ENCODE measurements around the gene DISC1.
A peak's percentile ranks its signal among the peaks of the same experiment; 100 is the strongest.

The DISC1 gene

DNA sequence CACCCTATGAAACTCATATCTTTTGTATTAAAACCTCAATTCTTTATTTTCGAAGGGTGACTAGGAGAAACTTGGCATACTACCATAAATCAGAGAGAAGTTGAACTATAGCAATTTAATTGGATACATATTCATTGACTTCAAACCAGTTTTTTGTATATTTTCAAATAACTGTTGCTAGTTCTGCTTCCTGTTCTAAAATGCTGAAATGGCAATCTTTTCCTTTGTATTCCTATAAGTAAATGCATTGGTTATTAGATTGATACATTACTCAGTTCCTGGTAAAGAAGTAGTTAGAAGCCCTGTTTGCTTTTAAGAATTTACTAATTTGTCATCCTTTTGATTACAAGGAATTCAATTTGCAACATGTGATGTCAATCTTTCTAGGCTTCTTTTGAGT, 200.0 kb downstream of the DISC1 start:
- TF ChIP-seq TCF12 (IDR thresholded peaks at IDR 0.05; ENCODE audit: low read depth) (no peak), USF1 (IDR thresholded peaks at IDR 0.05) (no peak), EGR1 (IDR thresholded peaks at IDR 0.05) (no peak), ZBTB7A (IDR thresholded peaks at IDR 0.05; ENCODE audit: low read depth) (no peak), TEAD4 (IDR thresholded peaks at IDR 0.05) (no peak), EP300 (IDR thresholded peaks at IDR 0.05; ENCODE audit: borderline replicate concordance) (no peak), MAX (IDR thresholded peaks at IDR 0.05) (no peak), TAF1 (IDR thresholded peaks at IDR 0.05; ENCODE audit: low read depth) (no peak), YY1 (IDR thresholded peaks at IDR 0.05; ENCODE audit: low read depth) (no peak), CEBPB (IDR thresholded peaks at IDR 0.05) (no peak), NFIC (IDR thresholded peaks at IDR 0.05) (no peak), CREB1 (IDR thresholded peaks at IDR 0.05; ENCODE audit: low read depth) (no peak)

DNA sequence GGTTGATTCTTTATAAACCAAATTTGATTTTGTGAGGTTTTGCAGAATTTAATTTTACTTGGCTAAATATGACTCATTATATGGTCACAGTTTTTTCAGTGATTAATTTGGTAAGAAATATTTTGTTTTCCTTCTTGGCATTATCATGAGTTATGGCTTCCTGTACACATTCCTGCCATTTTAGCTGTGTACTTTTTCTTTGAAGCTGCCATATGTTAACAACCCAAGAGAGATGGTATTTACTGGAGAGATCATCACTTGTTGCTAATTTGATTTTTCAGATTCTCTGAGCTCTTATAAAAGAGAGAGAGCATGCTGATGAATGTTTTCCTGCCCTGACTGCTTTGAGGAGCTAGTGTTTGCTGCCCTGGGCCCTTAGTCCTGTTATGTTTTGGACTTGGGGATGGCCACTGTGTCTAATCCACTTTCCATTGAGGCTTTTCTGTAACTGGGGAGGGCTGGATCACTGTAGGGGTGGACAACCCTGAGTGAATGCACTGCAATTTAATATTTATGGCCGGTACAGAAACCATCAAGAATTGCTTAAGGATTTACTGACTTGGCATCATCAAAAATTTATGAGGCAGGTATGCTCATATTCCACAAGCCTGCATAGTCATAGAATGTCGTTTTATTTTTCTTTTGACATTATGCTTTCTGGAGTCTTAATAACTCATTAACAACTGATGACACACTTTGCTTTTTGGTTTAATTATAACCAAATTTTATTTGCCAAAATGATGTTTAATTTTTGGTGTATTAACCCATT, 200.9 kb downstream of the DISC1 start:
- TF ChIP-seq MAX (IDR thresholded peaks at IDR 0.05) (no peak), CEBPB (IDR thresholded peaks at IDR 0.05) (no peak), EP300 (IDR thresholded peaks at IDR 0.05; ENCODE audit: borderline replicate concordance) (no peak)

DNA sequence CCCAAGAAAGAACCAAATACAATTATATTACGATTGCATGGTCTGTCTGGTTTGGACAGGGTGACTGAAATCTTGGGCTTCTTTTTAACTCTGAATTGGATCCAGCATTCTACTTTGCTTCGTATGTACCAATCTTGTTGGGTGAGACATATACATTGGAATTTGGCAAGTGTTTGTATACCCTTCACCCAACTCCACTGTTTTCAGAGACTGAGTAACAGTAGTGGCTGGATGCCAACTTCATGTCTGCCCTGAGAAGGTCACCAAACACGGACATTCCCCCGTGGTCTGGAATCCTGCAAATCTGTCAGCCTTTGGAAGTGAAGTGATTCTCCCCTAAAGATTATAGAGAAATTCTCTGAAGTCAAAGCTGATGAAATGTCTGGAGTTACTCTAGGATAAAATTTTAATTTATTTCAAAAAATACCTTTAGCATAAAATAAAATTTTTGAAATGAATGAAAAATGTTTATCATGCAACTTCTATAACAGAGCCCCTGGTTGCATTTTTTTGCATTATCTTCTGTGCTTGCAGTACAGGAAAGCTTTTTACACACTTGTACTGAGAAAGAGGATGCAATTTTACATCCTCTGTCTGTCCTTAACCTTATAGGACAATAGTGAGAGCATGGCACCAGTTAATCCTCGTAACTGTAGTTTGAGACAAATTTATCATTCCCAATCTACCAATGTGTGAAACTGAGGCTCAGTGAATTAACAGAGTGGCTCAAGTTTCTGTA, 201.8 kb downstream of the DISC1 start:
- TF ChIP-seq CREB1 (IDR thresholded peaks at IDR 0.05; ENCODE audit: low read depth) = no peak
- TF ChIP-seq USF1 (IDR thresholded peaks at IDR 0.05) = no peak
- peak; percentile 91 for TF ChIP-seq NFIC (IDR thresholded peaks at IDR 0.05)
- TF ChIP-seq ZBTB7A (IDR thresholded peaks at IDR 0.05; ENCODE audit: low read depth) = no peak
- TF ChIP-seq TAF1 (IDR thresholded peaks at IDR 0.05; ENCODE audit: low read depth) = no peak
- no peak for TF ChIP-seq RAD21 (IDR thresholded peaks at IDR 0.05; ENCODE audit: low read depth)
- TF ChIP-seq EGR1 (IDR thresholded peaks at IDR 0.05) = no peak
- peak; percentile 55; the same call in 1 of the 2 replicates for TF ChIP-seq EP300 (IDR thresholded peaks at IDR 0.05; ENCODE audit: borderline replicate concordance)
- TF ChIP-seq YY1 (IDR thresholded peaks at IDR 0.05; ENCODE audit: low read depth) = no peak
- peak; percentile 42; the same call in 1 of the 2 replicates for TF ChIP-seq TCF12 (IDR thresholded peaks at IDR 0.05; ENCODE audit: low read depth)
- TF ChIP-seq TEAD4 (IDR thresholded peaks at IDR 0.05) = peak; percentile 65

- TF ChIP-seq EGR1 (IDR thresholded peaks at IDR 0.05) = no peak
- no peak for TF ChIP-seq CREB1 (IDR thresholded peaks at IDR 0.05; ENCODE audit: low read depth)
- TF ChIP-seq RAD21 (IDR thresholded peaks at IDR 0.05; ENCODE audit: low read depth) = no peak
- TF ChIP-seq FOXM1 (IDR thresholded peaks at IDR 0.05; ENCODE audit: borderline replicate concordance, low read depth) = no peak
- TF ChIP-seq ZBTB7A (IDR thresholded peaks at IDR 0.05; ENCODE audit: low read depth) = no peak
- TF ChIP-seq MAX (IDR thresholded peaks at IDR 0.05) = no peak
- TF ChIP-seq NFIC (IDR thresholded peaks at IDR 0.05) = no peak
- TF ChIP-seq, protein P1, sequence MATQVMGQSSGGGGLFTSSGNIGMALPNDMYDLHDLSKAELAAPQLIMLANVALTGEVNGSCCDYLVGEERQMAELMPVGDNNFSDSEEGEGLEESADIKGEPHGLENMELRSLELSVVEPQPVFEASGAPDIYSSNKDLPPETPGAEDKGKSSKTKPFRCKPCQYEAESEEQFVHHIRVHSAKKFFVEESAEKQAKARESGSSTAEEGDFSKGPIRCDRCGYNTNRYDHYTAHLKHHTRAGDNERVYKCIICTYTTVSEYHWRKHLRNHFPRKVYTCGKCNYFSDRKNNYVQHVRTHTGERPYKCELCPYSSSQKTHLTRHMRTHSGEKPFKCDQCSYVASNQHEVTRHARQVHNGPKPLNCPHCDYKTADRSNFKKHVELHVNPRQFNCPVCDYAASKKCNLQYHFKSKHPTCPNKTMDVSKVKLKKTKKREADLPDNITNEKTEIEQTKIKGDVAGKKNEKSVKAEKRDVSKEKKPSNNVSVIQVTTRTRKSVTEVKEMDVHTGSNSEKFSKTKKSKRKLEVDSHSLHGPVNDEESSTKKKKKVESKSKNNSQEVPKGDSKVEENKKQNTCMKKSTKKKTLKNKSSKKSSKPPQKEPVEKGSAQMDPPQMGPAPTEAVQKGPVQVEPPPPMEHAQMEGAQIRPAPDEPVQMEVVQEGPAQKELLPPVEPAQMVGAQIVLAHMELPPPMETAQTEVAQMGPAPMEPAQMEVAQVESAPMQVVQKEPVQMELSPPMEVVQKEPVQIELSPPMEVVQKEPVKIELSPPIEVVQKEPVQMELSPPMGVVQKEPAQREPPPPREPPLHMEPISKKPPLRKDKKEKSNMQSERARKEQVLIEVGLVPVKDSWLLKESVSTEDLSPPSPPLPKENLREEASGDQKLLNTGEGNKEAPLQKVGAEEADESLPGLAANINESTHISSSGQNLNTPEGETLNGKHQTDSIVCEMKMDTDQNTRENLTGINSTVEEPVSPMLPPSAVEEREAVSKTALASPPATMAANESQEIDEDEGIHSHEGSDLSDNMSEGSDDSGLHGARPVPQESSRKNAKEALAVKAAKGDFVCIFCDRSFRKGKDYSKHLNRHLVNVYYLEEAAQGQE (IDR thresholded peaks at IDR 0.05; ENCODE audit: low read depth) = no peak
- no peak for TF ChIP-seq CEBPB (IDR thresholded peaks at IDR 0.05)
- TF ChIP-seq EP300 (IDR thresholded peaks at IDR 0.05; ENCODE audit: borderline replicate concordance) = no peak
- TF ChIP-seq TCF12 (IDR thresholded peaks at IDR 0.05; ENCODE audit: low read depth) = no peak
Observed at GRCh38 chr1:231829332-231829731, 202.7 kb downstream of the DISC1 start.

GRCh38 chr1:231836227-231836893, 209.8 kb downstream of the DISC1 start:
- no peak for TF ChIP-seq YY1 (IDR thresholded peaks at IDR 0.05; ENCODE audit: low read depth)
- TF ChIP-seq EGR1 (IDR thresholded peaks at IDR 0.05) = no peak
- no peak for TF ChIP-seq FOXM1 (IDR thresholded peaks at IDR 0.05; ENCODE audit: borderline replicate concordance, low read depth)

DNA sequence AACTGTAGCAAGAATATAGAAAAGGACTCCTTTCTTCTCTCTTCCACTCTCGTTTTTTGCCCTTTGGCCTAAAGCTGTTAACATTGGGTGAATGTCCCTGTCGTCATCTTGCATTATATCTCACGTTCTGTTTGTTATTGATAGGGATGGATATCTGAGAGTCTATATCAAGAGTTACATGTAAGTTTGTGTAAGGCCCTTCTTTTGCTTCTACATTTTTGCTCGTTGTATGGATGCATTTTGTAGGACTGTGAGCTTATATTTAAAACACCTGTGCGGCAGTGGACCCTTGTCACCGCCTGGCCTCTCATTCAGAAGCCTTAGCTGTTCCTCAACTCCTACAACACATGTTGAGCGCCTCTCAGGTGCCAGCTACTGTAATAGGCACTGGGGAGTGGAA, 211.9 kb downstream of the DISC1 start:
- TF ChIP-seq EP300 (IDR thresholded peaks at IDR 0.05; ENCODE audit: borderline replicate concordance) = no peak
- TF ChIP-seq CEBPB (IDR thresholded peaks at IDR 0.05) = no peak
- TF ChIP-seq EGR1 (IDR thresholded peaks at IDR 0.05) = no peak
- TF ChIP-seq, protein P1 (IDR thresholded peaks at IDR 0.05; ENCODE audit: low read depth) = no peak
- no peak for TF ChIP-seq TAF1 (IDR thresholded peaks at IDR 0.05; ENCODE audit: low read depth)
- TF ChIP-seq NFIC (IDR thresholded peaks at IDR 0.05) = no peak
- TF ChIP-seq ZBTB7A (IDR thresholded peaks at IDR 0.05; ENCODE audit: low read depth) = no peak
- TF ChIP-seq MAX (IDR thresholded peaks at IDR 0.05) = no peak
- no peak for TF ChIP-seq TEAD4 (IDR thresholded peaks at IDR 0.05)
- TF ChIP-seq YY1 (IDR thresholded peaks at IDR 0.05; ENCODE audit: low read depth) = no peak
- no peak for TF ChIP-seq RAD21 (IDR thresholded peaks at IDR 0.05; ENCODE audit: low read depth)
- TF ChIP-seq FOXM1 (IDR thresholded peaks at IDR 0.05; ENCODE audit: borderline replicate concordance, low read depth) = no peak
- TF ChIP-seq USF1 (IDR thresholded peaks at IDR 0.05) = no peak

All from Ishikawa (cell line).